ENCODE results near the gene TRAPPC3L.

TRAPPC3L gene

GRCh38 chr6:116529466-116530290 lies 15.8 kb downstream of the TRAPPC3L start:
- TF ChIP-seq CTCF (IDR thresholded peaks at IDR 0.05): no peak
- H3K27ac ChIP-seq: no peak overlapping the region

- no peak for TF ChIP-seq ZFX (IDR thresholded peaks at IDR 0.05; ENCODE audit: borderline replicate concordance)
- no peak for TF ChIP-seq CTCF (IDR thresholded peaks at IDR 0.05)
- no peak overlapping the region for H3K27ac ChIP-seq
These were observed 16.7 kb downstream of the TRAPPC3L start for GRCh38 chr6:116528780-116529179.

- TF ChIP-seq ZFX (IDR thresholded peaks at IDR 0.05; ENCODE audit: borderline replicate concordance) (no peak), CTCF (IDR thresholded peaks at IDR 0.05) (no peak)
- no peak overlapping the region for H3K27ac ChIP-seq
These were observed 17.4 kb downstream of the TRAPPC3L start for GRCh38 chr6:116528133-116528532.

- TF ChIP-seq ZFX (IDR thresholded peaks at IDR 0.05; ENCODE audit: borderline replicate concordance) (no peak), CTCF (IDR thresholded peaks at IDR 0.05) (no peak)
- no peak overlapping the region for H3K27ac ChIP-seq
These were observed 21.2 kb downstream of the TRAPPC3L start for GRCh38 chr6:116524236-116524635.

- TF ChIP-seq CTCF (IDR thresholded peaks at IDR 0.05) (no peak), ZFX (IDR thresholded peaks at IDR 0.05; ENCODE audit: borderline replicate concordance) (no peak)
- H3K27ac ChIP-seq: no peak overlapping the region
These were observed 22.6 kb downstream of the TRAPPC3L start for GRCh38 chr6:116522896-116523295.

- TF ChIP-seq CTCF (IDR thresholded peaks at IDR 0.05): no peak
- TF ChIP-seq ZFX (IDR thresholded peaks at IDR 0.05; ENCODE audit: borderline replicate concordance): no peak
- H3K27ac ChIP-seq: no peak overlapping the region
These were observed 26.7 kb downstream of the TRAPPC3L start for GRCh38 chr6:116518621-116519368.

GRCh38 chr6:116515141-116515540 lies 30.3 kb downstream of the TRAPPC3L start:
- H3K27ac ChIP-seq: no peak overlapping the region
- TF ChIP-seq ZFX (IDR thresholded peaks at IDR 0.05; ENCODE audit: borderline replicate concordance) (no peak), CTCF (IDR thresholded peaks at IDR 0.05) (no peak)
